Activated B cell treated with CpG ODN at 0.5 μM for 24 hours (primary cell): ENCODE measurements around the gene HIVEP3. TPM values are rescaled to one million over a fixed set of nuclear protein-coding genes. Genes with fewer than 3 reads are reported as not detected.

ENCODE experiments used
- ATAC-seq: fragments of 200-7000 bp; cut with Tn5 transposase; one replicate; pipeline ENCODE4 v1.10.0; 2021; ENCODE audit warnings: low read depth, mild to moderate bottlenecking, moderate library complexity
- CTCF ChIA-PET: fragments of 350-600 bp; sonication (Branson Sonifier 250); formaldehyde crosslinking; loops from one replicate; lab custom pipeline; 2021; ENCODE audit warnings: antibody characterized with exemption; lab: Charles Lee
- POLR2A ChIA-PET: fragments of 350-600 bp; sonication (Branson Sonifier 250); formaldehyde crosslinking; loops from one replicate; lab custom pipeline; 2021; ENCODE audit warnings: antibody characterized with exemption; lab: Charles Lee
- DNase-seq: peaks from one replicate; pipeline ENCODE4 v3.0.0; 2022
- H3K27ac Mint-ChIP-seq: one replicate; pipeline ENCODE4 v1.8.0; 2020; ENCODE audit warnings: mixed read lengths
- H3K27me3 Mint-ChIP-seq: one replicate; pipeline ENCODE4 v1.8.0; 2021; ENCODE audit warnings: mixed read lengths
- H3K36me3 Mint-ChIP-seq: one replicate; pipeline ENCODE4 v1.8.0; 2021; ENCODE audit warnings: low read depth, mixed read lengths
- H3K4me1 Mint-ChIP-seq: one replicate; pipeline ENCODE4 v1.8.0; 2021; ENCODE audit warnings: mixed read lengths
- H3K4me3 Mint-ChIP-seq: one replicate; pipeline ENCODE4 v1.8.0; 2020; ENCODE audit warnings: mild to moderate bottlenecking, mixed read lengths
- H3K9me3 Mint-ChIP-seq: one replicate; pipeline ENCODE4 v1.8.0; 2020; ENCODE audit warnings: mixed read lengths
- CTCF ChIP-seq: fragments of 200-600 bp; IDR thresholded peaks from one replicate; pipeline ENCODE4 v1.8.0; 2022; ENCODE audit warnings: antibody characterized with exemption, mild to moderate bottlenecking
- intact Hi-C: fragments of 100-400 bp; cut with micrococcal nuclease; formaldehyde crosslinking; loops from one replicate; pipeline ENCODE4 v1.15.1; 2024
- total RNA-seq: library from RNA; stranded (reverse); gene quantifications from 2 replicates; pipeline ENCODE4 v1.2.3, GENCODE V29; 2022

Gene HIVEP3
- total RNA-seq, 1 donor from 2014 or later = 14.4 TPM

DNA sequence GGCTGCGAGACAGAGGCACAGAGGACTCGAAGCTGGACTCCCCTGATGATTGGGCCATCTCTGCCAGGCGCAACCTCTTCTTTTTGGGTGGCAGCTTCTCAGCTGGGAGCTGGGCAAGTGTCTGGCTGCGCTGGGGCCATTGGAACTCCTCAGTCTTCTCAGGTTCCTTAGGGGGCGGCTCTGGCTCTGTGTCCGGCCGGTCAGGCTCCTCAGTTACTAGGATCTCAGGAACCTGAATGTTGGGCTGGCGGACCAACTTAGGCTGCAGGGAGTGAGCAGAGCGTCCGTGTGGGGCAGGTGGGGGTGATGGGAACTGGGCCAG lies 336.8 kb downstream of the HIVEP3 start:
- H3K4me3 Mint-ChIP-seq = no peak overlapping the region
- no peaks in the 10 kb centered on the region for H3K9me3 Mint-ChIP-seq
- H3K27ac Mint-ChIP-seq = no peak overlapping the region
- TF ChIP-seq CTCF = no peak
- no peaks in the 10 kb centered on the region for H3K27me3 Mint-ChIP-seq
- POLR2A ChIA-PET = no interaction called here
- intact Hi-C loops = no loop called here
- ATAC-seq = no peak
- peaks cover 42% of the 10 kb centered on the region for H3K36me3 Mint-ChIP-seq
- peaks cover 5% of the 10 kb centered on the region for H3K4me1 Mint-ChIP-seq
- CTCF ChIA-PET = interaction anchor here (1.5 kb wide), 1 partner anchor 592 kb away, joined by 3 read pairs; no protein-coding TSS in a partner anchor
- DNase-seq = no peak

DNA sequence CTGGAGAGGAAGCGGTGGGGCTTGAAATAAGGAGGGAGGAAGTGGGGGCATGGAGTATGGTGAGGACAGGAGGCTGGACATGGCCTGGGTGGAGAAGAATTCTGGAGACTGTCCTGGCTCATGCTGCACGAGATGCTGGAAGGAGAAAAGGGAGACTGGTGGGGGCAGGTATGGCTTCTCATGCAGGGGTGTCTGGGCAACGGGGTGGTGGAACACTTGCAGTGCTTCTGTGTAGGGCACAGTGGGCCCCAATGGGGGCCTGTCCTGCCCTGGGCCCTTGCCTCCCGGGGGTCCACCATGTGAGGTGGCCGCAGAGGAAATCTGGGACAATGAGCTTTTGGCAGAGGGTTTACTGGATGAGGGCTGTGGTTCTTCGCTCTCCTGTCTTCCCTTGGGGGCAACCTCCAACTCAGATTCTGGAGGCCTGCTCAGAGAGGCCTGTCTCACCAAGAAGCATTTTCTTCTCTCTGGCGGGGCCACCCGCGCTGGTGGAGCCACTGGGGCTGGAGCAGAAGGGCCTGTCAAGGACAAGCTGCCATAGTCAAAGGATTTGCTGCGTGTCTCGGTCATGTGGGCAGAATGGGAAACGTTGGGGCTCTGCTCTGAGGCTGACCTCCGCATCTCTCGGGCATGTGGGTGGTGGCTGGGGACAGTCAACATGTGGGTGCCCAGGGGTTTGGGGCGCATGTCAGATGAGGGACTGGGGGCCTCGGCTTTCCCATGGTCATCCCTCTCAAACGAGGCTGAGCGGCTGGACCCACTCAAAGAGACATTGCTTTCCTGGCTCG lies 337.3 kb downstream of the HIVEP3 start:
- no peak for DNase-seq
- Mint-ChIP-seq H3K4me3 (no peak overlapping the region), H3K27me3 (no peaks in the 10 kb centered on the region), H3K4me1 (peaks cover 5% of the 10 kb centered on the region), H3K27ac (no peak overlapping the region), H3K9me3 (no peaks in the 10 kb centered on the region), H3K36me3 (peaks cover 42% of the 10 kb centered on the region)
- ATAC-seq = no peak
- POLR2A ChIA-PET = no interaction called here
- CTCF ChIA-PET = interaction anchor here (1.5 kb wide), 1 partner anchor 592 kb away, joined by 3 read pairs; no protein-coding TSS in a partner anchor
- intact Hi-C loops = no loop called here
- TF ChIP-seq CTCF = no peak

- no peak for TF ChIP-seq CTCF
- no peak for ATAC-seq
These were observed 338.1 kb downstream of the HIVEP3 start for GRCh38 chr1:41580520-41581172.

GRCh38 chr1:41580021-41580420 lies 338.7 kb downstream of the HIVEP3 start:
- ATAC-seq = no peak
- CTCF ChIA-PET = interaction anchor here (0.9 to 3.2 kb wide), 3 partner anchors 224 to 593 kb away, joined by 3 to 9 read pairs (median 3); no protein-coding TSS in a partner anchor
- Mint-ChIP-seq H3K36me3 (peaks cover 39% of the 10 kb centered on the region), H3K27me3 (no peaks in the 10 kb centered on the region), H3K9me3 (no peaks in the 10 kb centered on the region), H3K27ac (no peak overlapping the region), H3K4me3 (no peak overlapping the region), H3K4me1 (peaks cover 9% of the 10 kb centered on the region)
- POLR2A ChIA-PET = interaction anchor here (1.0 kb wide), 1 partner anchor 28 kb away, joined by 3 read pairs; no protein-coding TSS in a partner anchor
- DNase-seq = no peak
- TF ChIP-seq CTCF = no peak
- intact Hi-C loops = no loop called here

More at GRCh38 chr1:41580520-41581172, 338.1 kb downstream of the HIVEP3 start:
- Mint-ChIP-seq H3K27ac (no peak overlapping the region), H3K4me1 (peaks cover 6% of the 10 kb centered on the region), H3K27me3 (no peaks in the 10 kb centered on the region), H3K36me3 (peaks cover 42% of the 10 kb centered on the region), H3K4me3 (no peak overlapping the region), H3K9me3 (no peaks in the 10 kb centered on the region)
- intact Hi-C loops = no loop called here
- POLR2A ChIA-PET = interaction anchor here (1.0 kb wide), 1 partner anchor 28 kb away, joined by 3 read pairs; no protein-coding TSS in a partner anchor
- CTCF ChIA-PET = interaction anchor here (0.9 to 3.2 kb wide), 4 partner anchors 223 to 593 kb away, joined by 3 to 9 read pairs (median 3); no protein-coding TSS in a partner anchor
- DNase-seq = no peak
